Right lobe of liver (tissue), 6 donors: Measurements from ENCODE around the gene ABT1. TPM values are rescaled to one million over a fixed set of nuclear protein-coding genes. Genes with fewer than 3 reads are reported as not detected.

ENCODE experiments used
- ATAC-seq, 4 donors: fragments of 200-7000 bp; cut with Tn5 transposase; one replicate each; pipeline ENCODE4 v1.9.1; 2020; ENCODE audit warnings: mild to moderate bottlenecking in 4 of 4, moderate library complexity in 4 of 4
- DNase-seq, 3 donors: peaks; one replicate each; pipeline ENCODE4 v3.0.0-alpha.2; 2020
- H3K27ac ChIP-seq, 3 donors: fragments of 200-600 bp; one replicate each; pipeline ENCODE4 v1.8.0; 2022
- H3K27me3 ChIP-seq, 2 donors: fragments of 200-600 bp; one replicate each; pipeline ENCODE4 v1.8.0; 2022
- H3K36me3 ChIP-seq, 4 donors: fragments of 200-600 bp; sonication (generic) in 1 of 4; one replicate each; pipeline versions ENCODE4 v1.5.1 to v1.8.0; 2017 to 2022; ENCODE audit warnings: control low read depth in 1 of 4
- H3K4me1 ChIP-seq, 4 donors: fragments of 200-600 bp; sonication (generic) in 1 of 4; one replicate each; pipeline versions ENCODE4 v1.5.1 to v1.8.0; 2017 to 2022; ENCODE audit warnings: control low read depth in 1 of 4
- H3K4me3 ChIP-seq, 3 donors: fragments of 200-600 bp; one replicate each; pipeline ENCODE4 v1.8.0; 2022
- H3K9me3 ChIP-seq, 4 donors: fragments of 200-600 bp; sonication (generic) in 1 of 4; one replicate each; pipeline versions ENCODE4 v1.5.1 to v1.8.0; 2017 to 2022; ENCODE audit warnings: control low read depth in 1 of 4
- CTCF ChIP-seq, 4 donors: fragments of 200-600 bp in 3 of 4; fragments of 450-650 bp in 1 of 4; IDR thresholded peaks; one replicate each; pipeline versions ENCODE4 v1.5.1 to v1.8.0; 2016 to 2022; ENCODE audit warnings: antibody characterized with exemption in 4 of 4, mild to moderate bottlenecking in 2 of 4
- POLR2A ChIP-seq: fragments of 450-650 bp; IDR thresholded peaks from one replicate; pipeline ENCODE4 v1.6.1; 2017; ENCODE audit warnings: antibody characterized with exemption, mild to moderate bottlenecking
- WGBS: methylation state at CpG from one replicate; pipeline ENCODE4 v1.1.6; 2018; ENCODE audit warnings: low coverage, low lambda C conversion rate; ENCODE audit not compliant: insufficient coverage; ENCODE audit errors: missing lambda C conversion rate; 5-methylcytosine and 5-hydroxymethylcytosine counted together
- intact Hi-C, 2 donors: fragments of 100-400 bp; cut with DNase I; formaldehyde crosslinking; loops; one replicate each; pipeline versions ENCODE4 v1.11.2 to v1.14.1; 2022
- total RNA-seq, 6 experiments: library from RNA; depleted of rRNA in 2 of 6; stranded (reverse); fragments of >200 nt in 2 of 6; fragmentation: NEBNext Ultra II Directional in 3 of 6; extraction: Animal tissue kit (Norgen Biotek cat#: 25700) in 3 of 6; gene quantifications; one replicate each; pipeline versions ENCODE4 v1.1.0 to v1.2.4, GENCODE V29; 2016 to 2023
- donor health status: DM: no; HTN: yes; CAD: no.
- donor health status: DM: no; HTN: no; CAD: no.
- donor health status: DM: no; HTN: no; CAD: no.
- donor health status: DM: no; HTN: yes; CAD: no.
- donor health status: DM: no; HTN: yes; CAD: no.

The ABT1 gene
- total RNA-seq, 6 experiments from 2014 or later, result 5.0 to 9.2 (median 7.0) TPM

GRCh38 chr6:26554697-26555504 is 41.9 kb upstream of the ABT1 start:
- no peaks in the 10 kb centered on the region for H3K9me3 ChIP-seq
- intact Hi-C loops, result no loop called here
- peak overlapping the region in 1 of 3 donors; percentile 9 for H3K27ac ChIP-seq
- ATAC-seq (peak in 2 of 4 donors; percentile 13 to 16), DNase-seq (no peak)
- peaks cover 0 to 3% of the 10 kb centered on the region in 2 donors for H3K27me3 ChIP-seq
- WGBS, result 6% methylated on average over 27 of the region's 27 CpGs
- H3K4me3 ChIP-seq, result peak overlapping the region in 2 of 3 donors; percentile 4 to 16
- TF ChIP-seq CTCF (IDR thresholded peaks at IDR 0.05), result no peak
- no peak for TF ChIP-seq POLR2A
- H3K36me3 ChIP-seq, result no peaks in the 10 kb centered on the region
- peaks cover 0 to 18% (median 8%) of the 10 kb centered on the region in 4 donors for H3K4me1 ChIP-seq

- no peaks in the 10 kb centered on the region for H3K27me3 ChIP-seq
- intact Hi-C loops, result no loop called here
- no peaks in the 10 kb centered on the region for H3K36me3 ChIP-seq
- no peaks in the 10 kb centered on the region for H3K9me3 ChIP-seq
- WGBS, result 45% methylated on average over 19 of the region's 19 CpGs
- TF ChIP-seq CTCF (IDR thresholded peaks at IDR 0.05) (no peak), POLR2A (no peak)
- H3K4me3 ChIP-seq, result no peak overlapping the region
- DNase-seq (no peak), ATAC-seq (no peak)
- no peak overlapping the region for H3K27ac ChIP-seq
- peaks cover 0 to 18% (median 8%) of the 10 kb centered on the region in 4 donors for H3K4me1 ChIP-seq
Measured at GRCh38 chr6:26555505-26556262, 41.1 kb upstream of the ABT1 start.

DNA sequence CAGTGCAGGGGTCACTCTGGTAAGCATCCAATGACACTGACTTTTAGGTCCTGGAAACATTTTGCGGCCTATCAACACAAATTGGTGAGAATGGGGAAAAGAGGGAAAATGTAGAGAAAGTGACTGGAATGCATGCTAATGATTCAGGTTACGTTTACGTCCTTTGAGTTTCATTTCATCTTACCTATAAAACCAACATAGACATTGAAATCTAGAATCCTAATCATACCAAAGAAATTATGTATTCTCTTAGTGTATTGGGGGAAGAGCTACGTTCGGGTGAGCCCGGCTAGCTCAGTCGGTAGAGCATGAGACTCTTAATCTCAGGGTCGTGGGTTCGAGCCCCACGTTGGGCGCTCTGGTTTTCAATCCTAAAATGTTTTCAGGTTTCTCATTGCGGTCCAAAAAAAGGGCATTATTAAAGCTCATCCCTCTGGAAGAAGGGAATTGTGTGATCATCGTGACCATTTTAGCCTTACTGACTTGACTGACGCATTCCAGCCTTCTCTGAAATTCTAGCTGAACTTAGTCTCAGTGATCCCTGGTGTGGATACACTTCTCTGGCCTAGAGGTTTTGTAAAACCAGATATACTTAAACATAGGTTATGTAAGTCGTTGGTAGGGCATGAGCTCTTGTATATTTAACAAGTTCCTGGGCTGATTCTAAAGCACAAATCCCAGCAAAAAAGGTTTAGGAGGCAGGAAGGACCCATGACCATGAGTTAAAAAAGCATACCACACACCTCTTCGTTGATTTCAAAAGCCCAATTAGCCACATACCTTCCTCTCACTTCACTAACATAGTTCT is 40.3 kb upstream of the ABT1 start:
- no peak overlapping the region for H3K27ac ChIP-seq
- H3K9me3 ChIP-seq, result no peaks in the 10 kb centered on the region
- no peak for TF ChIP-seq CTCF (IDR thresholded peaks at IDR 0.05)
- no peak for TF ChIP-seq POLR2A
- no peak for DNase-seq
- 30% methylated on average over 15 of the region's 16 CpGs for WGBS
- intact Hi-C loops, result no loop called here
- peak in 1 of 4 donors; percentile 4 for ATAC-seq
- no peak overlapping the region for H3K4me3 ChIP-seq
- peaks cover 0 to 18% (median 8%) of the 10 kb centered on the region in 4 donors for H3K4me1 ChIP-seq
- H3K36me3 ChIP-seq, result no peaks in the 10 kb centered on the region
- H3K27me3 ChIP-seq, result no peaks in the 10 kb centered on the region
